K562 treated with DMSO at 1 percent for 12 hours (cell line): ENCODE results near the gene ZNRF2. TPM values are rescaled to one million over a fixed set of nuclear protein-coding genes. Genes with fewer than 3 reads are reported as not detected.

ENCODE experiments used
- total RNA-seq: library from RNA; unstranded; fragments of 300-600 nt; gene quantifications from 2 replicates; pipeline ENCODE4 v1.2.3, GENCODE V29; 2022; ENCODE audit not compliant: insufficient read depth

The ZNRF2 gene
- total RNA-seq: 6.4 and 13.9 TPM in 2 replicates

DNA sequence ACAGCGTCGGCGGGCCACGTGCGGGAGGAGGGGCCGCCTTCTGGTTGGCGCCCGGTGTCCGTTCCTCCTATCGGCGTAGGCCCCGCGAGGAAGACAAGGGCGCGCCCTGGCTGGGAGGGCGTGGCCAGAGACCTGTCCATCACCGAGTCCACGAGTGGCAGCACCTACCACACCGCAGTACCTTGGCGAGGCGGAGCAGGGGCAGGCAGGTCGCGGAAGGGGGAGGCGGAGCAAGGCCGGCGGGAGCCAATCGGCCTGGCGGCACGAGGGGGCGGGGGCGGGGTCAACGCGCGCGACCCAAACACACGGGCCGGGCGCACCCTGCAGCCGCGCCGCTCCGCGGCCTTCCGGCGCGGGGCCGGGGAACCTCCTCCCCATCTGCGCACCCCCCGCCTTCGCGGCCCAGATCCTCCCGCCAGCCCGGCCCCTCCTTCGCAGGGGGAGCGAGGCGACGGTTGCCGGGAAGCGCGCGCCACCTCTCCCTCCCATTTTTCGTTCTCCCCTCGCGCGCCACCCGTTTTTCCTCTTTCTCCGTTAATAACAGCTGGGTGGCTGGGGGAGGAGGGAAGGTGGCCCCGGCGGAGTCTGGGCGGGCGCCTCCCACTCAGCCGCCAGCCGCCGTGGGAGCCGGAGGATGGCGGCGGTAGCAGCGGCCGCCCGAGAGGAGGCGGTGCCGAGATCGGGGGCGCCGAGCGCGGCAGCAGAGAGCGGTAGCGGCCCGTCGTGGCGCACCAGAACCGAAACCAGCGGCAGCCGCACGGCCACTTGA, at the start of gene ZNRF2:
ZNRF2 (plus strand) TSS at position 300 of the 769 bp plus-strand sequence. CDS start 761 bp downstream, outside the sequence.

Other genes starting within 250 kb of the ZNRF2 start
- gene MTURN, start 149.6 kb upstream of the ZNRF2 start, total RNA-seq: 2.6 and 6.5 TPM in 2 replicates
- 4.7 and 10.4 TPM in 2 replicates for gene NOD1, start 194.2 kb downstream of the ZNRF2 start, total RNA-seq
- gene GGCT, start 220.2 kb downstream of the ZNRF2 start, total RNA-seq: 46.8 and 85.5 TPM in 2 replicates